NCI-H146 (cell line): Measurements from ENCODE around the gene ELF5.

ENCODE experiments used
- DNase-seq: peaks from one replicate; lab custom pipeline; 2025; lab: John Stamatoyannopoulos, UW

Gene ELF5

DNA sequence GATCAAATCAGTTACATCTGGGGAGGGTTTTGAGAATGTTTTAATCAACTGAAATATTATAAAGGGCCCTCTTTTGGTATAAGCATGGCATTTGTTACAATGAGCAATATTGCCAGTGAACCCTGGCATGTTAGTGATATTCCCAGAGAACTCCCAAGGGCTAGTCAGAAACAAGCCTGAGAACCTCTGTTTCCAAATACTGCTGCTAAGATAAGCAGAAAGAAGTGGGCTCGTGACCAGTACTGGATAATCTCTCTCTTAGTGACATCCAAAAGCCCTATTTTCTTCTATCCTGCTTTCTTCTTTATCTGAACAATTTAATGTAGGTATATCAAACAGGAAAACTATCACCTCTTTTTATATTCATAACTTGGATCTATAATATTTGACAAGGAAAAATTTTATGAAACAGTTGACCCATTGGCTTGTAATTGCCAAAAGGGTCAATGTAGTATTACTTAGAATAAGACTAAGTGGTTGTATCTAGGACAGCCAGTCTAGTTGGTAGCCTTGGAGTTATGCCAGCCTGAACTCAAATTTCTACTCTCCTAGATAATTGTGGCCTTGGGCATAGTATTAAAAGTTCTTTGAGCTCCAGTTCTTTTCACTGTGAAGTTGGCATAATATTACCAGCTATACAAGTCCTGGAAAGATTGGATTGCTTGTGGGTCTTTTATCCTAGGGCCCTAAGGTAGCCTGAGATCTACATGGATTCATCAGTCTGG, 59.1 kb downstream of the ELF5 start:
- no peak for DNase-seq

DNA sequence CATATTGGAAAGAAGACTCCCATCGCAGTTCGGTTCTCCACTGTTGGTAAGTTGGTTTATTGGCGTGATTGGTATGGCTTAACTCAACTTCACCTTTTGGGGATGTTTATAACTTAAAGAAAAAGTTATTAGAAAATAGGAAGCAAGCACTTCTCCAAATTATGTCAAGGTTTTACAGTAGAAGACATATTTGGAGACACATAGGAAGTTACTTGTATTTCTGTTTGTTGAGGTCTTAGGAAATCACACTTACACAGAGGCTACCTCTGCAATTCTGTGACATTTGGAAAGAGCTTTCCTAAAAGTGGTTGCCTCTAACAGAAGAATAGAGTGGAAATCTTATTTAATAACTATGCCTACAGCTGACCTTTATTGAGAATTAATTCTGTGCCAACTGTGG, 62.5 kb downstream of the ELF5 start:
- no peak for DNase-seq

DNA sequence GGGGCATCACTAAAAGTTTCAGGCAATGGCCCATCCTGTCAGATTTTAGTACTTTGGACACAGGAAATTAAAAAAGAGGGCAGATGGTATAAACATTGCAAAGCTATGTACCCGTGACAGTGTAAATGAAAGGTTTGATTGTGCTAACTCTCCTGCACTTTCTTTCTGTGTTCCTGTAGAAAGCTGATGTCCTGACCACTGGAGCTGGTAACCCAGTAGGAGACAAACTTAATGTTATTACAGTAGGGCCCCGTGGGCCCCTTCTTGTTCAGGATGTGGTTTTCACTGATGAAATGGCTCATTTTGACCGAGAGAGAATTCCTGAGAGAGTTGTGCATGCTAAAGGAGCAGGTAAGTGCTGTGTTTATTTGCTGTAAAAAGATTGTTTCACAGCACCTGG, 64.6 kb downstream of the ELF5 start:
- DNase-seq: no peak

- DNase-seq: no peak
Observed at GRCh38 chr11:34448223-34448994, 65.2 kb downstream of the ELF5 start.

- DNase-seq: no peak
Observed at GRCh38 chr11:34447044-34447443, 66.5 kb downstream of the ELF5 start.

- DNase-seq: no peak
Observed at GRCh38 chr11:34446386-34446785, 67.2 kb downstream of the ELF5 start.

DNA sequence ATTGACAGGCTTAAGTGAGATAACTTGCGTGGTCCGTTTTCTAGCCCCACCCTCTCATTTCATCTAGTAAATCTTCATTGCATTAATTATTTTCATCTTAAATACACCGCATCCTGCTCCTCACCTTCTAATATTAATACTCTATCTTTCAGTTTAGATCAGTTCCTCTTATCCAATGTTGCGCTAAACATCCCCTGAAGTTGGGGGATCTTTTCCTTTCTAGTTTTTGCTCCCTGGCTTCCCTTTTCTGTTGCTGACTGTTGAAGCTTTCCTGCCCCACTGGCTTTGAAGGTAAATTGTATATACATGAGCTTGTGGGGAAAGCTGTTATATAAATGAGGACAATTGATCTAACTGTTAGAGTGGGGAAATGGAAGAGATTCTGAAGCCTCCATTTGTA, 67.6 kb downstream of the ELF5 start:
- no peak for DNase-seq

GRCh38 chr11:34444428-34444827, 69.2 kb downstream of the ELF5 start:
- no peak for DNase-seq

- DNase-seq: no peak
Observed at GRCh38 chr11:34443136-34443535, 70.5 kb downstream of the ELF5 start.

- no peak for DNase-seq
Observed at GRCh38 chr11:34441814-34442213, 71.8 kb downstream of the ELF5 start.

DNA sequence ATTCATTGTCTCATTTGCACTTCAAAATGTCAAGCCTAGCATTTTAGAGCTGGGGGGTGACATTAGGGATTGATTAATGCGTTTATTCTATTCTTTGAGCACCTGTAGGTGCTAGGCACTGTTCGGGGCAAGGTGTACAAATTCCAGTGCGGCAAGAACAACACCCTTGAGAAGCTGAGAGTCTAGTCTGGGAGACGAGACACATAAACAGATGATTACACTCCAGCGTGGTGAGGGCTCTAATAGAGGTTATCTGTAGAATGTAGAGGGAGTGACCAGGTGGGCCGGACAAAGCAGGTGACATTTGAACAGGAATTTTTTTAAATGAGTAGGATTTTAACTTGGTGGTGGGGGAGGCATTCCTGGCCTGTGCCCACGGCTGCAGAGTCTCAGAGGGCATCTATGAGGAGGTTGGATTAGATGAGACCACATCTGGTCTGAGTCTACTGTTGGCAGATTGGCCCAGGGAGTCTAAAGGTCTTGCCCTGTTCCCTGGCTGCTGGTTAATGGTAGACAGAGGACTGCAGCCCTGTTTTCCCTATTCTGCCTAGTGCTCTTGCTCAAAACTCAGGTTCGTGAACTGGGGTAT, 73.9 kb downstream of the ELF5 start:
- peak; percentile 11 for DNase-seq

- peak; percentile 98 for DNase-seq
Observed at GRCh38 chr11:34438529-34439507, 74.8 kb downstream of the ELF5 start, which contains the start of gene CAT. TSS of gene CAT (plus strand) at chr11:34438934. CDS start at chr11:34439014, 80 bp downstream.

DNA sequence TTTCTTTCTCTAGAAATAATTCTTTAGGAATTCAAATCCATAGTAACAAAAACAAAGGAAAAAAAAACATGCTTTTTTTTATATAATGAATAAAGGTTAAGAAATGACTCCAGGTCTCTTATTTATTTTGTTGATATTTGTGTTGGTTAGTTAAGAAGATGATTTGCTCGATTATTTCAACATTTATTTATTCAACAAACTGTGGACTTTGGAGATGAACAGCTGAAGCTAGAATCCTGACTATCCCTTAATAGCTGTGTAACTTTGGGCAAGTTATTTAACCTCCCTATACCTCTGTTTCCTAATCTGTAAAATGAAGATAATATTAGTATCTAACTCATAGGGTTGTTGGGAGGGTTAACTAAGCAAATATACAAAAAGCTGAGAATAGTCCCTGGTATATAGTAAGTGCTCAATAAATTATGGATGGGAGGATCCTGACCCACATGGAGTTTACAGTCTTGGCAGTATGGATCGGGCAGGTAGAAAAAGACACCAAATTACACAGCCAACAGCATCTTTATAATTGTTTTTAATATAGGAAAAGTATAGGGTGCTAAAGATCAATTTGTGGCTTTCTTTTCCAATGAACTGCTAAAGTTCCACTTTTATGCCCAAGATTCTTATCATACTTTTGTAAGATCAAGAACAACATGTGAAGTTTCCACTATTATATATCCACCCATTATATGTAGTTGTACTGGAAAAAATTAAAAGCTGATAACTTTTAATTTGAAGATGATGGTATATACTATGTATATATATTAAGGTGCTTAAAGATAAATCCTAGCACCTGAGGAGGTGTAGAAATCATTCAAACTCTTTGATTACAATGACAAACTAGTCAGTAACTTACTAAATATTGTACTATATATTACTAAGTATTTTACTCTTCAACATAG, 76.1 kb downstream of the ELF5 start:
- no peak for DNase-seq

DNA sequence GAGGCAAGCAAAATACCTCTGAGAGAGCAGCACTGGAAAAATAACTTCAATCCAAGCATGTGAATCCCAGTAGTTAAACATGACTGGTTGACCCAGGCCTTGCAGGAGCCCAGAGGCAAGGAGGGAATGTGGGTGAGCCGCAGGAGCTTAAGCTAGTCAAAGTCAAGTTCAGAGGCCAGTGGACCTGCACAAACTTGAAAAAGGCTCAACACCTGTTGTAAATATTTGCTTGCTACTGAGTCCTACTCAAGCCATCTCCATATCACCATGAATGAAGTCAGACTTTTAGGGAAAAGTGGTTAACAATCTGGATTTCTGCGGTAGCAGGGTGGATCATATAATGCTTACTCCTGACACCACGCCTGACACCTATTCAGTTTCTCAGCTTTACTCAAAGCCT, 79.7 kb downstream of the ELF5 start:
- peak; percentile 2 for DNase-seq

- DNase-seq: no peak
Observed at GRCh38 chr11:34432822-34433221, 80.8 kb downstream of the ELF5 start.

GRCh38 chr11:34431979-34432378, 81.6 kb downstream of the ELF5 start:
- no peak for DNase-seq
